ENCODE data around the gene LNPEP.

Gene LNPEP

DNA sequence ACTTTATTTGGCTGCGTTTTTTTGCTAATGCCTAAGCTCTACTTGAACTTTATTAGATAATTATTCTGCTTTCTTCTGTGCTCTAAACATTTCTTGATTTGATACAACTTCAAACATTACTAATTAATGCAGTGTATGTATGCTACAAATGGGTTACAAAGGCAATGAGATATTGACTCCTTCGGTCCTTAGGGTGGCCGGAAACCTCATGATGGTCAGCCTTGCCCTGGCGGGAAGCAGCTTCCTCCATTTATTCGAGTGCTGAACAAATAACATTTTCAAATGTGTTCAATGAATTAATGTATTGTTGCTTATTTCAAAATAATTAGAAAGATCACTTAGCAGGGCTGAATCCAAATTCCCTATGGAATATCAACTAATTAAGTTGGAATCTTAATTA lies 3.9 kb upstream of the LNPEP start:
- Histone ChIP-seq H3K36me3 (ENCODE audit: control insufficient read depth, low read length) (peaks cover 21% of the 10 kb centered on the region), H4K20me1 (ENCODE audit: control insufficient read depth, insufficient read depth, low read depth, low read length) (no peaks in the 10 kb centered on the region), H3K79me2 (ENCODE audit: control insufficient read depth, low read length) (peaks cover 45% of the 10 kb centered on the region), H3K27ac (ENCODE audit: low read depth, low read length) (peak overlapping the region; percentile 97), H3K4me2 (ENCODE audit: low read length) (peak overlapping the region; percentile 99), H3F3A (ENCODE audit: control insufficient read depth, insufficient read depth) (peaks cover 14% of the 10 kb centered on the region), H3K9me3 (ENCODE audit: control insufficient read depth, insufficient read depth, low read length) (no peaks in the 10 kb centered on the region), H3K4me1 (ENCODE audit: control insufficient read depth, low read length) (peaks cover 60% of the 10 kb centered on the region), H3K4me3 (ENCODE audit: low read length) (peak overlapping the region; percentile 97), H3K27me3 (ENCODE audit: control insufficient read depth, low read length) (no peaks in the 10 kb centered on the region; the same call in 1 of the 2 replicates), H3K9me2 (replicated peaks; ENCODE audit: control insufficient read depth, low read length) (no peaks in the 10 kb centered on the region)
- no peak for TF ChIP-seq EZH2phosphoT487 (IDR thresholded peaks at IDR 0.05; ENCODE audit: borderline replicate concordance, low read length)
- TF ChIP-seq, protein P1, sequence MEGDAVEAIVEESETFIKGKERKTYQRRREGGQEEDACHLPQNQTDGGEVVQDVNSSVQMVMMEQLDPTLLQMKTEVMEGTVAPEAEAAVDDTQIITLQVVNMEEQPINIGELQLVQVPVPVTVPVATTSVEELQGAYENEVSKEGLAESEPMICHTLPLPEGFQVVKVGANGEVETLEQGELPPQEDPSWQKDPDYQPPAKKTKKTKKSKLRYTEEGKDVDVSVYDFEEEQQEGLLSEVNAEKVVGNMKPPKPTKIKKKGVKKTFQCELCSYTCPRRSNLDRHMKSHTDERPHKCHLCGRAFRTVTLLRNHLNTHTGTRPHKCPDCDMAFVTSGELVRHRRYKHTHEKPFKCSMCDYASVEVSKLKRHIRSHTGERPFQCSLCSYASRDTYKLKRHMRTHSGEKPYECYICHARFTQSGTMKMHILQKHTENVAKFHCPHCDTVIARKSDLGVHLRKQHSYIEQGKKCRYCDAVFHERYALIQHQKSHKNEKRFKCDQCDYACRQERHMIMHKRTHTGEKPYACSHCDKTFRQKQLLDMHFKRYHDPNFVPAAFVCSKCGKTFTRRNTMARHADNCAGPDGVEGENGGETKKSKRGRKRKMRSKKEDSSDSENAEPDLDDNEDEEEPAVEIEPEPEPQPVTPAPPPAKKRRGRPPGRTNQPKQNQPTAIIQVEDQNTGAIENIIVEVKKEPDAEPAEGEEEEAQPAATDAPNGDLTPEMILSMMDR (IDR thresholded peaks at IDR 0.05; ENCODE audit: low read depth, low read length, poor library complexity, severe bottlenecking), result no peak

DNA sequence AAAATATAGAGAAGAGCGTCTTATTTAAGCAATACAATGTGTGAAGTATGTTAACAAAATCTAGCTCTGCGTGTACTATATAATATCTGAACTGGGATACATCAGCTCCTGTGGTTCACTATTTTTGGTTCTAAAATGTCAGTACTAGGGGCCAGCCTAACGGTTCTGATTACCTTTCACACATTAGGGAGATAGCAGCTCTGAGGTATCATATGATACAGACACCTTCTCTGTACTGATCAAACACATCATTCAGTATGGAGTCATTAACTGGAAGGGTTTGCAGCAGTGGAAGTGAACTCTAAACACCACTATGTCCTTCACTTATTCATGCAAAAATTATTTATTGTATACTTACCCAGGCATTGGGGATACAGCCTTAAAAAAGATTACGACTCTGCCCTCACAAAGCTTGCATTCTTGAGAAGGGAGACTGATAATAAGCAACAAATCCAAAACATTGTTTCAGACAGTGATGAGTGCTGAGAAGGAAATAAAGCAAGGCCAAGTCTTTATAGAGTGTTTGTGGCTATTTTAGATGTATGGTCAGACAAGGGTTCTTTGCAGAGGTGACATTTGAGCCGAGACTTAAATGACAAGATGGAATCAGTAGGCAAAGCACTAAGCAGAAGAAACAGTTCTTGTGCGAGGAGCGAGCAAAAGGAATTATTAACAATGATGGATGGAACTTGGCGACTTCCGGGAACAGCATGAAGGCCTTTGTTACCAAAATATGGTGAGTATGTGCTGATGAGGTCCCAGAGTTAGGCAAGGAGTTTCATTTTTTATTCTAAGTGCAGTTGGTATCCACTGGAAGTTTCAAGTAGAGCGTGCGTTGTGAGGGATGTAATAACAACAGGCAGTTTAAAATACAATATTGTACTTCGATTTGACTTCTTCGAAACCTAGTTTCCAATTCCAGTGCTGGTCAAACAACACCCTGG lies 1.8 kb upstream of the LNPEP start:
- no peaks in the 10 kb centered on the region for H3K9me3 ChIP-seq (ENCODE audit: control insufficient read depth, insufficient read depth, low read length)
- H3K9me2 ChIP-seq (replicated peaks; ENCODE audit: control insufficient read depth, low read length), result no peaks in the 10 kb centered on the region
- peaks cover 65% of the 10 kb centered on the region for H3K79me2 ChIP-seq (ENCODE audit: control insufficient read depth, low read length)
- H3K36me3 ChIP-seq (ENCODE audit: control insufficient read depth, low read length), result peaks cover 38% of the 10 kb centered on the region
- 0 out of 2 replicates have a peak, but pooled peaks cover 4% of the 10 kb centered on the region for H4K20me1 ChIP-seq (ENCODE audit: control insufficient read depth, insufficient read depth, low read depth, low read length)
- TF ChIP-seq, protein P1 (IDR thresholded peaks at IDR 0.05; ENCODE audit: low read depth, low read length, poor library complexity, severe bottlenecking), result no peak
- no peak for TF ChIP-seq EZH2phosphoT487 (IDR thresholded peaks at IDR 0.05; ENCODE audit: borderline replicate concordance, low read length)
- H3K4me1 ChIP-seq (ENCODE audit: control insufficient read depth, low read length), result peaks cover 68% of the 10 kb centered on the region
- H3K27ac ChIP-seq (ENCODE audit: low read depth, low read length), result peak overlapping the region; percentile 97
- no peaks in the 10 kb centered on the region; the same call in 1 of the 2 replicates for H3K27me3 ChIP-seq (ENCODE audit: control insufficient read depth, low read length)
- H3F3A ChIP-seq (ENCODE audit: control insufficient read depth, insufficient read depth), result peaks cover 14% of the 10 kb centered on the region
- peak overlapping the region; percentile 99 for H3K4me2 ChIP-seq (ENCODE audit: low read length)
- H3K4me3 ChIP-seq (ENCODE audit: low read length), result peak overlapping the region; percentile 97

DNA sequence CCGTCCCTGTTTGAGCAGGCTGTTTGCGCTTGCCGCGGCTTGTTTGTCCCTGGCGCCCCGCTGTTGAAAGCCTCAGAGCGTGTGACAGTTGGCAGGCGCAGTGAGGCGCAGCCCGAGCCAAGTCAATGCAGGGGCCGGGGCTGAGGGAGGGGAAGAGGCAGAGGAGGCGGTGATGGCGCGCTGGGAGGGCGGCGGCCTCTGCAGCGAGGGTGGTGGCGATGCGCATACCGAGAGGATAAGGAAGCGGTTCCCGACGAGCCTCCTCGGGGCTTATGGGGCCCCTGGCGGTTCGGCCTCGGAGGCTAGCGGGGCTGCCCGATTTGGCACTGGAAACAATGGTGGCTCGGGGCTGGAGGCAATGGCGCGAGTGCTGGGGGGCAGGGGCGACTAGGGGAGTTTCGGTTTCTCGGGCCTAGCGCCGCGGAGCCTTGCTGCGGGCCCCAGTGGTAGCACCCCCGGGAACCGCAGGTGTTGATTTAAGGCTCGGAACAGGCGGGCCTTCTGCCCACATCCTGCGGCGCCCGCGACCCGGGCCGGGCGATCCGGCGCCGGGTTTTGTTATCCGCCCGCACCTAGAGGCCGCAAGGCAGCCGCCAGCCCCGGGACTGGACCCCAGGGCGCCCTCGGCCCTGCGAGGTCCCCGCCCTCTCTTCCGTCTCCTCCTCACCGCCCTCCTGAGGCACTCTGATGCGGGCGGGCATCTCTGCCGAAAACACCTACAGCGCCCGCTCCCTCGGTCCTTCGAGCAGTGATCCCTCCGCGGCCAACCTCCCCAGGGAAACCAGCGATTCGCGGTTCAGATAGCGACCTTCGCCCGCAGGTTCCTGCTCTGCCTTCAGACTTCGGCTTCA lies 947 bp upstream of the LNPEP start:
- Histone ChIP-seq H3K79me2 (ENCODE audit: control insufficient read depth, low read length) (peaks cover 74% of the 10 kb centered on the region), H3F3A (ENCODE audit: control insufficient read depth, insufficient read depth) (peaks cover 14% of the 10 kb centered on the region), H4K20me1 (ENCODE audit: control insufficient read depth, insufficient read depth, low read depth, low read length) (0 out of 2 replicates have a peak, but pooled peaks cover 4% of the 10 kb centered on the region), H3K36me3 (ENCODE audit: control insufficient read depth, low read length) (peaks cover 45% of the 10 kb centered on the region), H3K9me3 (ENCODE audit: control insufficient read depth, insufficient read depth, low read length) (no peaks in the 10 kb centered on the region), H3K27me3 (ENCODE audit: control insufficient read depth, low read length) (no peaks in the 10 kb centered on the region; the same call in 1 of the 2 replicates), H3K4me3 (ENCODE audit: low read length) (peak overlapping the region; percentile 97), H3K9me2 (replicated peaks; ENCODE audit: control insufficient read depth, low read length) (no peaks in the 10 kb centered on the region), H3K4me1 (ENCODE audit: control insufficient read depth, low read length) (peaks cover 70% of the 10 kb centered on the region), H3K4me2 (ENCODE audit: low read length) (peak overlapping the region; percentile 99), H3K27ac (ENCODE audit: low read depth, low read length) (peak overlapping the region; percentile 97)
- no peak for TF ChIP-seq EZH2phosphoT487 (IDR thresholded peaks at IDR 0.05; ENCODE audit: borderline replicate concordance, low read length)
- TF ChIP-seq, protein P1 (IDR thresholded peaks at IDR 0.05; ENCODE audit: low read depth, low read length, poor library complexity, severe bottlenecking), result peak; percentile 7
